Measurements from ENCODE around the gene TENM3.

DNA sequence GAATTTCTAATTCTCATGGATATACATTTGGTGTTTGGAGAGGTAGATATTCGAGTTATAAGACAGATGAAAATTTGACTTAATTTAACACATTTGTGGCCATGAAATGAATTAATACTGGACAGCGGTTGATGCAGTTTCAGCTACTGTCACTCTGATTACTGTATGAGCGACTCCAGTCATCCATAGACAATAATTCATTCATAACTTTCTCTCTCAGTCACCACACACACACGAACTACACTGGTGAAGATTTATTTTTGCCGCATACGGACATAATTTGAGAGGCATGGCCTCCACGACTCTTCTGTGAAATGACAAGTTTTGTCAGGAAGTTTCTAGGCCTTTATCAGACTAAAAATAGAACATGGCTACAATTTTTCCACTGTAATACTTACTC is 177.0 kb downstream of the TENM3 start:
- TF ChIP-seq, protein P1, sequence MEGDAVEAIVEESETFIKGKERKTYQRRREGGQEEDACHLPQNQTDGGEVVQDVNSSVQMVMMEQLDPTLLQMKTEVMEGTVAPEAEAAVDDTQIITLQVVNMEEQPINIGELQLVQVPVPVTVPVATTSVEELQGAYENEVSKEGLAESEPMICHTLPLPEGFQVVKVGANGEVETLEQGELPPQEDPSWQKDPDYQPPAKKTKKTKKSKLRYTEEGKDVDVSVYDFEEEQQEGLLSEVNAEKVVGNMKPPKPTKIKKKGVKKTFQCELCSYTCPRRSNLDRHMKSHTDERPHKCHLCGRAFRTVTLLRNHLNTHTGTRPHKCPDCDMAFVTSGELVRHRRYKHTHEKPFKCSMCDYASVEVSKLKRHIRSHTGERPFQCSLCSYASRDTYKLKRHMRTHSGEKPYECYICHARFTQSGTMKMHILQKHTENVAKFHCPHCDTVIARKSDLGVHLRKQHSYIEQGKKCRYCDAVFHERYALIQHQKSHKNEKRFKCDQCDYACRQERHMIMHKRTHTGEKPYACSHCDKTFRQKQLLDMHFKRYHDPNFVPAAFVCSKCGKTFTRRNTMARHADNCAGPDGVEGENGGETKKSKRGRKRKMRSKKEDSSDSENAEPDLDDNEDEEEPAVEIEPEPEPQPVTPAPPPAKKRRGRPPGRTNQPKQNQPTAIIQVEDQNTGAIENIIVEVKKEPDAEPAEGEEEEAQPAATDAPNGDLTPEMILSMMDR (IDR thresholded peaks at IDR 0.05; ENCODE audit: low read length) = no peak
- no peak for TF ChIP-seq EZH2 (IDR thresholded peaks at IDR 0.05; ENCODE audit: borderline replicate concordance, low read length)
